ENCODE data around the gene TMEM132C. TPM values are rescaled to one million over a fixed set of nuclear protein-coding genes. Genes with fewer than 3 reads are reported as not detected.

The TMEM132C gene
- total and polyA plus RNA-seq, 2 experiments from 2014 or later: not detected

- TF ChIP-seq ZNF331 (CRISPR knock-in tag; IDR thresholded peaks at IDR 0.05; ENCODE audit: low read depth) (no peak), ETS1 (IDR thresholded peaks at IDR 0.05) (no peak), EZH2 (IDR thresholded peaks at IDR 0.05; ENCODE audit: low read depth, unreplicated experiment) (no peak), CTCF (conservative IDR thresholded peaks at IDR 0.05; ENCODE audit: low read depth in 2 of 2) (no peak), POLR2AphosphoS5 (IDR thresholded peaks at IDR 0.05; ENCODE audit: low read depth) (no peak), JUNB (IDR thresholded peaks at IDR 0.05; ENCODE audit: unreplicated experiment) (no peak), NANOG (IDR thresholded peaks at IDR 0.05; ENCODE audit: borderline replicate concordance) (no peak), EZH2phosphoT487 (IDR thresholded peaks at IDR 0.05; ENCODE audit: unreplicated experiment) (no peak), ZNF114 (CRISPR knock-in tag; IDR thresholded peaks at IDR 0.05) (no peak)
Measured at GRCh38 chr12:128383357-128383937, 116.5 kb downstream of the TMEM132C start (continued).

GRCh38 chr12:128385736-128386135 lies 118.8 kb downstream of the TMEM132C start:
- Histone ChIP-seq H4K20me1 (replicated peaks; ENCODE audit: insufficient read depth) (no peaks in the 10 kb centered on the region), H3K4me3 (no peak overlapping the region), H3K79me2 (replicated peaks; ENCODE audit: insufficient read depth) (no peaks in the 10 kb centered on the region), H2AFZ (no peak overlapping the region), H3K4me2 (no peak overlapping the region), H3K4me1 (ENCODE audit: insufficient read depth) (no peaks in the 10 kb centered on the region), H3F3A (replicated peaks; ENCODE audit: low read depth) (no peaks in the 10 kb centered on the region), H3K27me3 (ENCODE audit: insufficient read depth) (no peaks in the 10 kb centered on the region), H3K9me2 (ENCODE audit: insufficient read depth) (no peaks in the 10 kb centered on the region), H3K36me3 (ENCODE audit: insufficient read depth) (no peaks in the 10 kb centered on the region), H3K27ac (ENCODE audit: low read depth) (no peak overlapping the region)
- ATAC-seq: no peak
- DNase-seq (ENCODE audit: low spot score): no peak
- no peak overlapping the region for H3K27ac Mint-ChIP-seq
- no peak overlapping the region for H3K4me3 Mint-ChIP-seq
- H3K27me3 Mint-ChIP-seq (ENCODE audit: insufficient read depth, low read depth, poor library complexity): peaks cover 5% of the 10 kb centered on the region
- H3K4me1 Mint-ChIP-seq: no peaks in the 10 kb centered on the region
- H3K36me3 Mint-ChIP-seq (ENCODE audit: low read depth): peaks cover 57% of the 10 kb centered on the region
- peaks cover 98% of the 10 kb centered on the region for H3K9me3 Mint-ChIP-seq
- TF ChIP-seq ETS1 (IDR thresholded peaks at IDR 0.05) (no peak), STAT1 (IDR thresholded peaks at IDR 0.05; ENCODE audit: unreplicated experiment) (no peak), CREB1 (CRISPR knock-in tag; IDR thresholded peaks at IDR 0.05; ENCODE audit: low read depth) (no peak), NANOG (IDR thresholded peaks at IDR 0.05; ENCODE audit: borderline replicate concordance) (no peak), POLR2AphosphoS5 (IDR thresholded peaks at IDR 0.05; ENCODE audit: low read depth) (no peak), ZNF331 (CRISPR knock-in tag; IDR thresholded peaks at IDR 0.05; ENCODE audit: low read depth) (no peak), REST (IDR thresholded peaks at IDR 0.05; ENCODE audit: unreplicated experiment) (no peak), EZH2phosphoT487 (IDR thresholded peaks at IDR 0.05; ENCODE audit: unreplicated experiment) (no peak), CTCF (conservative IDR thresholded peaks at IDR 0.05; ENCODE audit: low read depth in 2 of 2) (no peak), JUNB (IDR thresholded peaks at IDR 0.05; ENCODE audit: unreplicated experiment) (no peak)

Measured in GM23338 (cell line).